OCI-LY1 (cell line): ENCODE measurements around the gene OR4D2.

Experiments
- EZH2 ChIP-seq: fragments of 200-600 bp; sonication (generic), shearing (Covaris generic); IDR thresholded peaks from 2 replicates; pipeline ENCODE4 v1.8.0; 2017; ENCODE audit warnings: borderline replicate concordance, mixed run types, mild to moderate bottlenecking, antibody characterized with exemption, low read length, moderate library complexity, mixed read lengths
- TF ChIP-seq, protein P1 (sequence below): fragments of 200-600 bp; sonication (generic), shearing (Covaris generic); IDR thresholded peaks from 2 replicates; pipeline ENCODE4 v1.5.1; 2017; ENCODE audit warnings: mild to moderate bottlenecking, antibody characterized with exemption, low read length, moderate library complexity, mixed read lengths

DNA sequence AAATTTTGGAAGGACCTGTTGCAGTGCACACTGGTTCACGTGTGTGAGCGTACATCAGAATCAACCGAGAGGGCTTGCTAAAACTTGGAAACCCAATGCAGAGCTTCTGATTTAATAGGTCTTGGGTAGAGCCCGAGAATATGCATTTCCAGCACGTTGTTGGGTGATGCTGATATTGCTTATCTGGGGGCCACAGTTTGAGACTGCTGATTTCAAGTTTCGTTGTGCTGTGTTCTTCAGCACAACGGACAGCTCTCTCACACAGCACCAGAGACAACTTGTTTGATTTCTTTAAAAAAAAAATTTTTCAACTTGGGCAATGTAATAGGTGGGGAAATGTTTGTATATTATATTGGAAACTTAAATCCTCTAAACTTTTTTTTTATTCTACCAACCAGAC lies 9.4 kb downstream of the OR4D2 start:
- TF ChIP-seq, protein P1, sequence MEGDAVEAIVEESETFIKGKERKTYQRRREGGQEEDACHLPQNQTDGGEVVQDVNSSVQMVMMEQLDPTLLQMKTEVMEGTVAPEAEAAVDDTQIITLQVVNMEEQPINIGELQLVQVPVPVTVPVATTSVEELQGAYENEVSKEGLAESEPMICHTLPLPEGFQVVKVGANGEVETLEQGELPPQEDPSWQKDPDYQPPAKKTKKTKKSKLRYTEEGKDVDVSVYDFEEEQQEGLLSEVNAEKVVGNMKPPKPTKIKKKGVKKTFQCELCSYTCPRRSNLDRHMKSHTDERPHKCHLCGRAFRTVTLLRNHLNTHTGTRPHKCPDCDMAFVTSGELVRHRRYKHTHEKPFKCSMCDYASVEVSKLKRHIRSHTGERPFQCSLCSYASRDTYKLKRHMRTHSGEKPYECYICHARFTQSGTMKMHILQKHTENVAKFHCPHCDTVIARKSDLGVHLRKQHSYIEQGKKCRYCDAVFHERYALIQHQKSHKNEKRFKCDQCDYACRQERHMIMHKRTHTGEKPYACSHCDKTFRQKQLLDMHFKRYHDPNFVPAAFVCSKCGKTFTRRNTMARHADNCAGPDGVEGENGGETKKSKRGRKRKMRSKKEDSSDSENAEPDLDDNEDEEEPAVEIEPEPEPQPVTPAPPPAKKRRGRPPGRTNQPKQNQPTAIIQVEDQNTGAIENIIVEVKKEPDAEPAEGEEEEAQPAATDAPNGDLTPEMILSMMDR, result no peak
- no peak for TF ChIP-seq EZH2
